Coronary artery (tissue), 2 donors: ENCODE measurements around the gene CFAP69.

ENCODE experiments used
- DNase-seq: peaks from one replicate; pipeline ENCODE4 v3.0.0-alpha.2; 2017; ENCODE audit warnings: low spot score
- H3K27ac ChIP-seq, 2 donors: fragments of 200-600 bp; sonication (generic); one replicate each; pipeline ENCODE4 v1.5.1; 2016 to 2019
- H3K4me3 ChIP-seq: fragments of 200-600 bp; sonication (generic); 2 replicates; pipeline ENCODE4 v1.5.1; 2016; ENCODE audit warnings: mild to moderate bottlenecking, moderate library complexity
- CTCF ChIP-seq: fragments of 200-600 bp; sonication (generic); IDR thresholded peaks from one replicate; pipeline ENCODE4 v1.5.1; 2019; ENCODE audit warnings: antibody characterized with exemption

Gene CFAP69

DNA sequence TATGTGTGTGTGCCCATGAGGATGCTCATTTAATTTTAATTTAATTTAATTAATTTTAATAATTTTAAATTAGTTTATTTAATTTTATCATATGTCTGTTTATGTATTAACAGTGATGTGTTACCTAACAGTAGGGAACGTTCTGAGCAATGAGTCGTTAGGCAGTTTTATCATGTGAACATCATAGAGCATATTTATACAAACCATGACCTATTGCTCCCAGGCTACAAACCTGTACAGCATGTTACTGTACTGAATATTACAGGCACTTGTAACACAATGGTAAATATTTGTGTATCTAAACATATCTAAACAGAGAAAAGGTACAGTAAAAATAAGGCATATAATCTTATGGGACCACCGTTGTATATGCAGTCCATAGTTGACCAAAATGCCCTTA lies 13.7 kb upstream of the CFAP69 start:
- H3K4me3 ChIP-seq: no peak overlapping the region
- TF ChIP-seq CTCF: no peak
- H3K27ac ChIP-seq: no peak overlapping the region
- DNase-seq: no peak

DNA sequence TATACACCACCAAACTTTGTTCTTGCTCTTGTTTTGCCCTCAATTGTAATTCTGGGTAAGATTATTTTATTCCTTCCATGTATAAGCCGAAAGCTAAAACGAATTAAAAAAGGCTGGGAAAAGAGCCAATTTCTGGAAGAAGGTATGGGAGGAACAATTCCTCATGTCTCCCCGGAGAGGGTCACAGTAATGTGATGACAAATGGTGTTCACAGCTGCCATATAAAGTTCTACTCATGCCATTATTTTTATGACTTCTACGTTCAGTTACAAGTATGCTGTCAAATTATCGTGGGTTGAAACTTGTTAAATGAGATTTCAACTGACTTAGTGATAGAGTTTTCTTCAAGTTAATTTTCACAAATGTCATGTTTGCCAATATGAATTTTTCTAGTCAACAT lies 12.5 kb upstream of the CFAP69 start:
- Histone ChIP-seq H3K4me3 (no peak overlapping the region), H3K27ac (no peak overlapping the region)
- no peak for TF ChIP-seq CTCF
- DNase-seq: no peak

DNA sequence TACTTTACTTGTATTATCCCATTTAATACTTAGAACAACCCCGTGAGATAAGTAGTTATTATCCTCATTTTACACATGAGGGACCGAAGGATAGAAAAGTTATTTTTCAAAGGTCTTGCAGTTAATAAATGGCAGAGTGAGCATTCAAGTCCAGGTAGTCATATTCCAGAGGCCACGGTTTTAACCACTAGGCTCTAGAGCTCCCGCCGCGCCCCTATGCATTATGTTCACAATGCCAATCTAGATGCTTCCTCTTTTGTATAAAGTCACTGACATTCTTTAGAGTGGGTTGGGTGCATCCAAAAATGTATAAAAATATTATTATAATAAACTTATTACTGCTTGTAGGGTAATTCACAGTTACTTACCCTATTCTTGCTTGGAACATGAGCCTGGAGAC lies 11.4 kb upstream of the CFAP69 start:
- Histone ChIP-seq H3K27ac (no peak overlapping the region), H3K4me3 (no peak overlapping the region)
- no peak for TF ChIP-seq CTCF
- no peak for DNase-seq

- TF ChIP-seq CTCF: no peak
- no peak overlapping the region for H3K4me3 ChIP-seq
- no peak for DNase-seq
- no peak overlapping the region for H3K27ac ChIP-seq
These were observed 8.2 kb upstream of the CFAP69 start for GRCh38 chr7:90236721-90237289.

DNA sequence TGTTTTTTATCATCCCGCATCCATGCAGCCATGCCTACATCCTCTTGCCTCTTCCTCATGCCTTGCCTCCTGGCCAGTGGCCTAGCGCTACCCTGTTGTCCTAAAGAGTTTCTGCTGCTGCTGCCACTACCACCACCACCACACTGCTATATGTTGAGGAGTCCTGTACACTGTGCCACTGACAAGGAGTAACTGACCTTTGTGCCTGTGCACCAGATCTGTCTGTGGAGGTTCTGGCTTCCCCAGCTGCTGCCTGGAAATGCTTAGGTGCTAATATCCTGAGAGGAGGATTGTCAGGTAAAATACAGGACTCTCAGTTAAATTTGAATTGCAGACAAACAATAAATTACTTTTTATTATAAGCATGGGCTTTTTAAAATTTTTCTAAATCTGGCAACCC lies 7.0 kb upstream of the CFAP69 start:
- TF ChIP-seq CTCF: no peak
- DNase-seq: no peak
- no peak overlapping the region for H3K4me3 ChIP-seq
- H3K27ac ChIP-seq: no peak overlapping the region

- no peak for DNase-seq
- no peak for TF ChIP-seq CTCF
- Histone ChIP-seq H3K27ac (no peak overlapping the region), H3K4me3 (no peak overlapping the region)
These were observed 6.4 kb upstream of the CFAP69 start for GRCh38 chr7:90238583-90238982.

- H3K4me3 ChIP-seq: no peak overlapping the region
- no peak overlapping the region for H3K27ac ChIP-seq
- no peak for DNase-seq
- no peak for TF ChIP-seq CTCF
These were observed 5.9 kb upstream of the CFAP69 start for GRCh38 chr7:90239050-90239449.
